CD4-positive, alpha-beta memory T cell (primary cell): ENCODE measurements around the gene PYGL. TPM values are rescaled to one million over a fixed set of nuclear protein-coding genes. Genes with fewer than 3 reads are reported as not detected.

Experiments used
- CTCF ChIA-PET: fragments of 350-600 bp; sonication (Branson Sonifier 250); formaldehyde crosslinking; loops from one replicate; lab custom pipeline; 2021; ENCODE audit warnings: inconsistent platforms; ENCODE audit not compliant: partially characterized antibody; lab: Charles Lee
- POLR2A ChIA-PET: fragments of 350-600 bp; sonication (Branson Sonifier 250); formaldehyde crosslinking; loops from one replicate; lab custom pipeline; 2021; ENCODE audit not compliant: partially characterized antibody; lab: Charles Lee
- DNase-seq, 5 donors: peaks; one replicate each; pipeline versions ENCODE4 v3.0.0 to v3.0.0-alpha.2; 2020 to 2022; ENCODE audit warnings: mixed read lengths in 1 of 5
- H3K27ac ChIP-seq: one replicate; pipeline ENCODE4 v1.7.0; 2013; ENCODE audit warnings: low read depth, low read length
- H3K27me3 ChIP-seq: 2 replicates; pipeline ENCODE4 v1.7.0; 2013; ENCODE audit warnings: mild to moderate bottlenecking, low read length, moderate library complexity; ENCODE audit not compliant: insufficient read depth
- H3K36me3 ChIP-seq: 2 replicates; pipeline ENCODE4 v1.7.0; 2013; ENCODE audit warnings: mild to moderate bottlenecking, low read length, moderate library complexity; ENCODE audit not compliant: insufficient read depth
- H3K4me1 ChIP-seq: 2 replicates; pipeline ENCODE4 v1.7.0; 2013; ENCODE audit warnings: mild to moderate bottlenecking, low read length, moderate library complexity; ENCODE audit not compliant: insufficient read depth
- H3K4me3 ChIP-seq, 2 donors: one replicate each; pipeline ENCODE4 v1.7.0; 2013; ENCODE audit warnings: low read length in 2 of 2, mild to moderate bottlenecking in 1 of 2
- H3K9me3 ChIP-seq, 2 donors: one replicate each; pipeline ENCODE4 v1.7.0; 2013; ENCODE audit warnings: low read length in 2 of 2, control low read depth in 1 of 2; ENCODE audit not compliant: control insufficient read depth in 1 of 2
- H3K27ac Mint-ChIP-seq, 7 donors: one replicate each; pipeline ENCODE4 v1.8.0; 2020 to 2021; ENCODE audit warnings: mixed read lengths in 7 of 7, mild to moderate bottlenecking in 6 of 7, inconsistent platforms in 3 of 7, moderate library complexity in 3 of 7
- H3K27me3 Mint-ChIP-seq, 2 donors: one replicate each; pipeline ENCODE4 v1.8.0; 2020 to 2021; ENCODE audit warnings: mixed read lengths in 2 of 2
- H3K36me3 Mint-ChIP-seq, 2 donors: one replicate each; pipeline ENCODE4 v1.8.0; 2020 to 2021; ENCODE audit warnings: mixed read lengths in 2 of 2, inconsistent platforms in 1 of 2, mild to moderate bottlenecking in 1 of 2
- H3K4me1 Mint-ChIP-seq, 4 donors: one replicate each; pipeline ENCODE4 v1.8.0; 2020 to 2021; ENCODE audit warnings: mixed read lengths in 4 of 4, mild to moderate bottlenecking in 1 of 4
- H3K4me3 Mint-ChIP-seq, 8 donors: one replicate each; pipeline ENCODE4 v1.8.0; 2020 to 2021; ENCODE audit warnings: mixed read lengths in 8 of 8, mild to moderate bottlenecking in 7 of 8, moderate library complexity in 6 of 8, inconsistent platforms in 3 of 8
- H3K9me3 Mint-ChIP-seq, 8 donors: one replicate each; pipeline ENCODE4 v1.8.0; 2020 to 2021; ENCODE audit warnings: mixed read lengths in 8 of 8, mild to moderate bottlenecking in 5 of 8, inconsistent platforms in 3 of 8, moderate library complexity in 1 of 8
- intact Hi-C: fragments of 100-400 bp; cut with micrococcal nuclease; formaldehyde crosslinking; loops from one replicate; pipeline ENCODE4 v1.15.1; 2023
- polyA plus RNA-seq, 2 donors: library from polyadenylated mRNA; unstranded; fragments of 300-500 nt; fragmentation: Illumina TruSeq; gene quantifications; one replicate each; pipeline ENCODE4 v1.2.3, GENCODE V29; 2021
- total RNA-seq, 2 experiments: library from RNA; stranded (reverse); gene quantifications; one replicate each; pipeline ENCODE4 v1.2.3, GENCODE V29; 2021

The PYGL gene
- total and polyA plus RNA-seq, 4 experiments from 2014 or later = 0.61 to 0.72 TPM; not detected in 2

DNA sequence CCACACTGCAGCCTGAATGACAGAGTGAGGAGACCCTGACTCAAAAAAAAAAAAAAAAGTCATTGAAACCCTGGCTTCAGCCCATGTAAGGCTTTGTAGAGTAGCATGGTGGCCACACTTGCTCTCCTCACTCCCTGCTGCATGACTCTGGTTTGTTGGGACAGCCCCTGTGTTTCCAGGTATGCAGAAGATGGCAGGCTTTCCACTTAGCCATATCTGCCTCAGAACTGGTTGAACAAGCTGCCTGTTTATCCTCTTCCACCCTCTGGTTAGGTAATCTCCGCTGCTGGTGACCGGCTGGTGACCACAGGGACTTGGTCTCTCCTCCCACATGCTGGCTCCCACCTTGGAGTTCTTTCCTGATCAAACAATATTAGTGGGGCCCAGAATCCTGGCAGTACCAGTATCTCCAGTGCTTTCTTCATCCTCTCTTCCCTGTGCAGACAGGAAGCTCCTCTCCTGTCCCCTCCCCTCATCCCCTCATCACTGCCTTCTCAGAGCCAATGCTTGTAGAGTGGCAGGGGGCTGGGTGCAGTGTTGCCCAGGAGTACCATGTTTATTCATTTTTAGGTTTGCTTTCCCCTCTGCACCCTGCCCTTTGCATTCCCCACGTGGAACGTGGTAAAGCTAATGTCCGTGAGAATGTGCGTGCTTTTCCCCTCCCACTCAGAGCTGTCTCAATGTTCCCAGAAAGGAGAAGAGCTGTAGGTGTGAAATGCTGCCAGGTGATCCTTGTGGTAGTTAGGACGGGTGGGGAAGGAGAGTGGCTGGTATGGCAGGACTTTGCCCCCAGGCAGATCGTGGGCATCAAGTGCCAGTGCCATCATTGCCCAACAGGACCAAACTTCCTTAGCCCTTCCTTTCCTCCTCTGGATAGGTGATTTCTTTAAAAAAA, 61.1 kb downstream of the PYGL start:
- H3K4me3 Mint-ChIP-seq = no peak overlapping the region
- H3K36me3 Mint-ChIP-seq = no peaks in the 10 kb centered on the region
- no peaks in the 10 kb centered on the region for H3K27me3 ChIP-seq
- H3K9me3 Mint-ChIP-seq = no peaks in the 10 kb centered on the region
- H3K9me3 ChIP-seq = no peaks in the 10 kb centered on the region
- DNase-seq = no peak
- H3K4me1 ChIP-seq = no peaks in the 10 kb centered on the region
- no peak overlapping the region for H3K4me3 ChIP-seq
- intact Hi-C loops = no loop called here
- CTCF ChIA-PET = no interaction called here
- POLR2A ChIA-PET = no interaction called here
- peaks cover 18 to 32% of the 10 kb centered on the region in 2 donors for H3K27me3 Mint-ChIP-seq
- no peak overlapping the region for H3K27ac ChIP-seq
- H3K36me3 ChIP-seq = no peaks in the 10 kb centered on the region
- no peaks in the 10 kb centered on the region for H3K4me1 Mint-ChIP-seq
- no peak overlapping the region for H3K27ac Mint-ChIP-seq

- Mint-ChIP-seq H3K27ac (peak overlapping the region in 1 of 7 donors; percentile 1), H3K4me3 (peak overlapping the region in 7 of 8 donors; percentile 13 to 67 (median 49)), H3K4me1 (peaks cover 21 to 41% (median 26%) of the 10 kb centered on the region in 4 donors), H3K9me3 (no peaks in the 10 kb centered on the region), H3K27me3 (peaks cover 28 to 41% of the 10 kb centered on the region in 2 donors), H3K36me3 (no peaks in the 10 kb centered on the region)
- Histone ChIP-seq H3K9me3 (no peaks in the 10 kb centered on the region), H3K27ac (no peak overlapping the region), H3K4me1 (peaks cover 21% of the 10 kb centered on the region), H3K4me3 (peak overlapping the region in 1 of 2 donors; percentile 5), H3K36me3 (no peaks in the 10 kb centered on the region), H3K27me3 (peaks cover 21% of the 10 kb centered on the region)
- intact Hi-C loops = no loop called here
- POLR2A ChIA-PET = interaction anchor here (0.6 to 0.9 kb wide), 2 partner anchors 10 to 516 kb away, joined by 3 read pairs; no protein-coding TSS in a partner anchor
- peak; percentile 55 to 70 (median 60) for DNase-seq
- CTCF ChIA-PET = interaction anchor here (0.8 to 1.8 kb wide), 4 partner anchors 10 to 17 kb away, joined by 3 to 7 read pairs (median 4); no protein-coding TSS in a partner anchor
These were observed 68.8 kb downstream of the PYGL start for GRCh38 chr14:50875359-50876070.

DNA sequence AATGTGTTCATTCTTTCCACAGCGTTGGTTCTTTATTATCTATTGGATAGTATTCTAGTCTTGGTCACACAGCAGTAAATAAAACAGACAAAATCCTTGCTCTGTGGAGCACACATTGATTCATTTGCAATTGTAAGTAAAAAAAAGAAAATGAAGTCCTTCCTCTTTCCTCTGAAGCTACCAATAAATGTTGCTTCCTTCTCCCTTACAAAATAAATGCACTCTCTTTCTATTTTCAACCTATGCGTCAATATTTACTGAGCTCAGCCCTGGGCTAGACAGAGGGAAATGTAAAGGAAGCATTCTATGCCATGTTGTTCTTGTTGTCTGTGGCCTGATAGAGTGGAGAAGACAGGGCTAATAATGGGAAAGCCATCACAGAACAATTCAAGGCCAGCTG, 69.5 kb downstream of the PYGL start:
- POLR2A ChIA-PET = interaction anchor here (1.0 kb wide), 1 partner anchor 15 kb away, joined by 3 read pairs; no protein-coding TSS in a partner anchor
- Mint-ChIP-seq H3K27ac (peak overlapping the region in 2 of 7 donors; percentile 0 to 16), H3K4me1 (peaks cover 21 to 41% (median 26%) of the 10 kb centered on the region in 4 donors), H3K36me3 (no peaks in the 10 kb centered on the region), H3K9me3 (no peaks in the 10 kb centered on the region), H3K27me3 (peaks cover 32 to 46% of the 10 kb centered on the region in 2 donors), H3K4me3 (peak overlapping the region in 5 of 8 donors; percentile 13 to 67 (median 55))
- Histone ChIP-seq H3K27ac (no peak overlapping the region), H3K36me3 (no peaks in the 10 kb centered on the region), H3K9me3 (no peaks in the 10 kb centered on the region), H3K4me3 (no peak overlapping the region), H3K27me3 (peaks cover 27% of the 10 kb centered on the region), H3K4me1 (peaks cover 21% of the 10 kb centered on the region)
- DNase-seq = no peak
- CTCF ChIA-PET = interaction anchor here (0.8 to 1.7 kb wide), 3 partner anchors 13 to 16 kb away, joined by 3 to 7 read pairs (median 5); no protein-coding TSS in a partner anchor
- intact Hi-C loops = no loop called here

DNA sequence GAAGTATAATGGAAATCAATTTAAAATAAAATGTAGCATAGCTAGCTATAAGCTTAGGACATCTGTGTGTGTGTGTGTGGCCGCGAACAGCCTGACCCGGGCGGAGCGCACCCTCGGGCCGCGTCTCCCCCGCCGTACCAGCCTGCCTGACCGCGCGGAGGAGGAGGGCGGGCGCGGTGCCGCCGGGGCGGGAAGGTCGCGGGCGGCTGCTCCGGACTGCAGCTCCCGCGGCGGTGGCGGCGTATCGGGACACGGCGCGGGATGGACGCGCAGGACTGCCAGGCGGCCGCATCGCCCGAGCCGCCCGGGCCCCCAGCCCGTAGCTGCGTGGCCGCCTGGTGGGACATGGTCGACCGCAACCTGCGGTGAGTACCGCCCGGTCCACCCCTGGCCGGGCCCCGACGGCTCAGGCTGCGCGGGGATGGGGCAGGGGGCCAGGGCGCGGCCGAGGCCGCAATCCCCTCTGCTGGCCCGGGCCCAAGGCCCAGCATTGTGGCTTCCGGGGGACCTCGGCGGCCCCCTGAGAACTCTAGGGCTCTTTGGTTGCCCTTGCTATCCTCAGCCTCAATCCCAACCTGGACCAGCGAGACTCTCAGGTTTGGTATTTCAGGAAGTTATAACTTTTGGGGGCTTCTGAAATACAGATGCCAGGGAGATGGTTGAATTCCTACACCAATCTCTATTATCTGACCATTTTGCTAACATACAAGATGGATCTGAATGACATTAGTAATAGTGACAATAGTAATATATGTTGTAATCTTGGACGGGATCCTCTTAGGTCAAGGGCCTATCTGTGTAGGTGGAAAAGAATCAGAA, 72.2 kb downstream of the PYGL start, which contains the start of gene ABHD12B:
Gene ABHD12B (plus strand): TSS at position 140 of the 819 bp plus-strand sequence. CDS start 122 bp downstream, at position 262.
- no peaks in the 10 kb centered on the region for H3K9me3 Mint-ChIP-seq
- Histone ChIP-seq H3K9me3 (no peaks in the 10 kb centered on the region), H3K27me3 (peaks cover 38% of the 10 kb centered on the region), H3K36me3 (no peaks in the 10 kb centered on the region), H3K4me3 (no peak within 1 kb of the TSS), H3K4me1 (peaks cover 21% of the 10 kb centered on the region), H3K27ac (no peak within 1 kb of the TSS)
- H3K4me3 Mint-ChIP-seq = peak within 1 kb of the TSS in 7 of 8 donors; percentile 4 to 64 (median 32)
- H3K36me3 Mint-ChIP-seq = no peaks in the 10 kb centered on the region
- ChIA-PET POLR2A (no interaction called here), CTCF (interaction anchor here (2.3 kb wide), 1 partner anchor 12 kb away, joined by 18 read pairs; no protein-coding TSS in a partner anchor)
- no peak for DNase-seq
- no peak within 1 kb of the TSS for H3K27ac Mint-ChIP-seq
- intact Hi-C loops = no loop called here
- peaks cover 21 to 41% (median 26%) of the 10 kb centered on the region in 4 donors for H3K4me1 Mint-ChIP-seq
- peaks cover 48 to 63% of the 10 kb centered on the region in 2 donors for H3K27me3 Mint-ChIP-seq

DNA sequence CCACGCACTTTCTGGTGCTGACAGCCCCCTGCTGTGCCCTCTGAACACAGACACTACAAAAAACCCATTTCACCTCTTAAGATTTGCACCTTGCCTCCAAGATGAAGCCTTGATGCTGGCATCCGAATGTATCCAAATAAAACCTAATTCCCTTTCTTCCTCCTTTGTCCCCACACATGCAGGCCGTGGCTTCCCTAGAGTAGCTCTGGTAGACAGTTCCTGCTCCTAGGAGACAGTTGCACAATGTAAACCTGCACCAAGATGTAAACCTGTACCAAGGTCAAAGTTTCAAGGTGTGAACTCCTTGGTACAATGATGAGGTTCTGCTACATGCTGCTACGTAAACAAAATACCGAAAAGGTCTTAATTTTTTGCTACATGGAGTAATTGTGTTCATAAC, 73.1 kb downstream of the PYGL start:
- peaks cover 21% of the 10 kb centered on the region for H3K4me1 ChIP-seq
- Mint-ChIP-seq H3K9me3 (no peaks in the 10 kb centered on the region), H3K4me1 (peaks cover 20 to 40% (median 25%) of the 10 kb centered on the region in 4 donors), H3K36me3 (no peaks in the 10 kb centered on the region), H3K27ac (no peak overlapping the region), H3K4me3 (peak overlapping the region in 5 of 8 donors; percentile 4 to 64 (median 32)), H3K27me3 (peaks cover 55 to 65% of the 10 kb centered on the region in 2 donors)
- peaks cover 38% of the 10 kb centered on the region for H3K27me3 ChIP-seq
- no peak for DNase-seq
- no peaks in the 10 kb centered on the region for H3K36me3 ChIP-seq
- ChIA-PET CTCF (interaction anchor here (2.3 kb wide), 1 partner anchor 11 kb away, joined by 18 read pairs; no protein-coding TSS in a partner anchor), POLR2A (no interaction called here)
- no peak overlapping the region for H3K4me3 ChIP-seq
- intact Hi-C loops = no loop called here
- H3K27ac ChIP-seq = no peak overlapping the region
- no peaks in the 10 kb centered on the region for H3K9me3 ChIP-seq

- Mint-ChIP-seq H3K27ac (peak overlapping the region in 1 of 7 donors; percentile 18), H3K9me3 (no peaks in the 10 kb centered on the region), H3K36me3 (no peaks in the 10 kb centered on the region), H3K27me3 (peaks cover 30 to 32% of the 10 kb centered on the region in 2 donors), H3K4me3 (no peak overlapping the region), H3K4me1 (peaks cover 0 to 3% (median under 1%) of the 10 kb centered on the region in 4 donors)
- DNase-seq = no peak
- Histone ChIP-seq H3K27ac (no peak overlapping the region), H3K27me3 (peaks cover 17% of the 10 kb centered on the region), H3K36me3 (no peaks in the 10 kb centered on the region), H3K9me3 (no peaks in the 10 kb centered on the region), H3K4me3 (no peak overlapping the region), H3K4me1 (no peaks in the 10 kb centered on the region)
- intact Hi-C loops = no loop called here
- CTCF ChIA-PET = interaction anchor here (0.8 to 1.8 kb wide), 7 partner anchors 10 to 322 kb away, joined by 3 to 4 read pairs (median 3); no protein-coding TSS in a partner anchor
- POLR2A ChIA-PET = no interaction called here
These were observed 78.7 kb downstream of the PYGL start for GRCh38 chr14:50865391-50866076.
